SKM-1 treated with dmso at 0.1 percent for 144 hours (cell line): ENCODE results near the gene LSAMP.
"Not testable (repeated sequence)": the region's sequence is repeated elsewhere in the genome, so short reads cannot be mapped to it uniquely, and the experiment has no call there.

Experiments used
- DNase-seq: peaks from one replicate; lab custom pipeline; 2025; ENCODE audit not compliant: unreplicated experiment; lab: John Stamatoyannopoulos, UW

Gene LSAMP

DNA sequence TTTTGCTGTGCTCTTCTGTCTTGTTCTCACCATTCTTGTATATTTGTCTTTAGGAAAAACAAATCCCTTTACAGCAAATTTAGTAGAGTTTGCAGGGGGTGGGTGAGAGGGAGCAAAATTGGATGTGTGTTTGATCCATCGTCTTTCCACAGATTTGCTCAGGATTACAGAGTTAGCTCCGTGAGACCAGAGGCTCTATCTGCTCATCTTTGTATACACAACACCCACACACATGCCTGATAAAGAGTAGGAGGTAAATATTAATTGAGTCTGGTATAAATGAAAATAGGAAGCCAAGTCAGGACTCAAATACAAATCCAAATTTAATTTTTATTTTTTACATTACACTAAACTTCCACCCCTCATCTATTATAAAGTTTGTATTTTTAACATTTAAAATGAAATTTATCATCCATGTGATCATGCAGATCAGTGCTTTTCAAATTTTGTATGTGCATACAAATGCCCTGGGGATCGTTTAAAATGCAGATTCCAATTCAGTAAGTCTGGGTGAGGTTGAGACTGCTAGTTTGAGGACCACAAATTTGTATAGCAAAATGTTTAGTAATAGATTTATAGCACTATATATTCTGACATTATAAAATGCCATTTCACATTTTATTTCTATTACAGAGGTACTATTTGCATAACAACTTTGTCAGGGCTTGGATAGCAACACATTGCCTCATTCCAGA lies 326.7 kb downstream of the LSAMP start:
- DNase-seq = no peak

DNA sequence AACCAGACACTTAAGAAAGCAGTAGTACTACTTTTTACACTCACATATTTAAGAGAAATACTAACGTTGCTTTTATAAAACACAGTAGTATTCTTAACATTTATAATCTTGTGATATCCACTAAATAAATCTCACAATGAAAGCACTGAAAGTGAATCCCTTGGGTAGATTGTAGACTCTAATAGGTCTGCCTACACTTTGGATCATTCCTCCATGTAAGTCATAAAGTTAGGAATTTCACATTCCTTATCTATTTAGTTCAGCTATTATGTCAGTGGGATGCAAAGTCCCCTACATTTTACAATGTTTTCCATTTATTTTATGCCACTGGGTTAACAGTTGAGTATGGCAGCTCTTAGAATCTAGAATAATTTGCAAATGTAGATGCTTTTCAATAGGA lies 330.7 kb downstream of the LSAMP start:
- no peak for DNase-seq

DNA sequence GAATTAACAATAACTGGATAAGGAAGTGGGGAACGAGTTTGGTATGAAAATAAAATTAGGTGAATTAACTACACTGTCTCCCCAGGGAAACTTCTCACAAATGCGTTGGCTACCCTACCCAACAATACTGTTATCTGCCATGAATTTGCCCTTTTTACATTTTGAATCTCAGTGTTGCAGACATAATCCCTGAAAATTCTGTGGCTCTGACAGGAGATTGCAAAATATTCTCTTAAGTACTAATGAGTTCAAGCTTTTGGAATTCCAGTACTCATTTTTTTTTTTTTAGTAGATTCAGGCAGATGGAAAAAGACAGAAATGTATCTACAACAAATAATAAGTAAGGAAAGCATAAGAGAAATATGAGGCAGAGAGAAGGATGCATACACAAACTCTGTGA lies 332.6 kb downstream of the LSAMP start:
- DNase-seq = no peak

DNA sequence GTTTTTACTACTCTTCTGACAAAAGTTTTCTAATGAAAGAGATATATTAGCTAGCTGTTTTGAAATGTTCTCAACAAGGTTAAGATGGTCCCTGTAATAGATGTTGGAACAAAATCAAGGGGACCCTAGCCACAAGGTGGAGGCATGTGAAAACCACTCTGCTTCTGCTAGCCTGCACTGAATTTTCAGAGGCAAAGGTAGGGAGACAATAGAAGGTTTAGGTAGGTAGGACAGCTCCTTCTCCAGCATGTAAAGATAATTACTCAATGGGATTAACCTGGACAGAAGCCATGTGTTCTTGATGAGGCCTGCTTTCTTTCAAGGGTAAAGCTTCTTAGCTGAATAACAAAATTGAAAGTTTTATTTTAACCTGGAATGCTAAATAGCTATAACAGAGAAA lies 333.5 kb downstream of the LSAMP start:
- no peak for DNase-seq

DNA sequence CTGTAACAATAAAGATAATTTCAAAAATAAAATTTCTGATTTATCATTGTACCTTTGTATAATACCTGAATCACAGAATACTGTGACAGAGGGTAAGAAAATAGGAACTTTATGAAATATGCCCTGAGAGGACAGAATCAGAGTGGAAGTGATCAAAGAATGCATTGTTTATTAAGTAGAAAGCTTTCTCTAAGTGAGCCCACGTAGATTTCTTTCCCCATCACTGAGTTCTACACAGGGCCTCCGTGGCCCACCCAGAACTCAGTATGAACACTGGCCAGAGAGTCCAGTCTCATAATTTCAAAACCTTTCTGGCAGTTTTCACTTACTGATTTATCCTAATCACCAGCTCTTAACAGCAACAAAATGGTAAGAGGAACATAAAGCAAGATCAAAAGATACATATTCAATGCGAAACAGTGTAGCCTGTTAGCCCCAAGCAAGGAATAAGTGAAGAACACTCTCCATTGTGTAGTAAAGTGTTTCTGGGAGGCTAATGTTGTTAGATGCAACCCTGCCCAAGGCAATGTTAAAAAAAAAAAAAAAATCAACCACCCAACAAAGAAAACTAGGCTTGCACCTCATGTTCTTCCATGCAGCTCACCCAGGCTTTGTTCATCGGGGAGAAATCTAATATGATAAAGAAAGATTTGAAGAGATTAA lies 341.3 kb downstream of the LSAMP start:
- DNase-seq = no peak

DNA sequence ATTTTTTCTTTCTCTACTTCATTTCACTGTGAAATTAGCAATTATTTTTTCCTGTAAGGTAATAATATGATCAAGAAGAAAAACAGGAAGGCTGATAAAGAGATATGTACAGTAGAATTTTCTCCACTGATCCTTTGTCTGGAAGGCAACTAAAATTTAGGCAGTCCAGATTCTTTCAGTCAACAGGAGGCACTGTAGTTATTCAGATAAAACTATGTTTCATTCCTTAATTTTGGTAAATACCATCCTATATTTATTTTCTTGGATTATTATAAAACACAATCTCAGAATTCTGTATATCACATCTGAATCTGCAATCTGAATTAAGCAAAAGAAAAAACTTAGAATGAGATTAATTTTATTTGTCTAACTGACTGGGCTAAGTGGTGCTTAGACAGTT lies 343.2 kb downstream of the LSAMP start:
- no peak for DNase-seq

DNA sequence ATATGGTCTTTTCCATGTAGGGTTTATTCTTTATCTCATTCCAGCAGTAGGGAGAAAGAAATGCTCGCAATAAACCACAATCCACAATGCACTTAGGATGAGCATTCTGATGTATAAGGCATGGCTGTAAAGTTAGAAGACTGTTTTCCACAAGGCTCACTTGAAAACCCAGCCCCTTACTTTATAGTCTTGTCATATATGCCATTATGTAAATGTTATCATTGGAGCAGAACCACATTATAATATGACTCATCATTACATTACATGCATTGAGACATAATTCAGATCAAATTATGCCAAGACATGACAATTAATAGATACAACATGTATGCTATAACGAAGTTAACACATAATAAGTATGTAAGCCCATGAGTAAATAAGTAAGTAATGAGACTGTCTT lies 348.1 kb downstream of the LSAMP start:
- DNase-seq = no peak

DNA sequence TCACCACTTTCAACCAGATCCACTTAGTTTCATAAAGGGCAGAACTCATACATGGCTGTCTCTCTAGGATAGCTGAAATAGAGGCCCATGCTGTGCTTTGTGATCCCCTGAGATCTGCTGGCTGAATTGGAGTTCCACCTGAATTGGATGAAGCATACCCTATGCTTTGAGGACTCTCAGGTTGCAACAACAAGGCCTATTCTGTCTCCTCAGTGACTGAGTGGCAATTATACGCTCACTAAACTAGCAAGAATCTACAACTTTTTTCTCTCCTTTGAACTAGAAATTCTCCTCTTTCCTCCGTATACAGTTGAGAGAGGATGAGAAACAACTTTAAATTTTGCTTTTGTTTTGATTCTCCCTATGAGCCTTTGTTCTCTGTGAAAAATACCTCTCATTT lies 348.7 kb downstream of the LSAMP start:
- no peak for DNase-seq

DNA sequence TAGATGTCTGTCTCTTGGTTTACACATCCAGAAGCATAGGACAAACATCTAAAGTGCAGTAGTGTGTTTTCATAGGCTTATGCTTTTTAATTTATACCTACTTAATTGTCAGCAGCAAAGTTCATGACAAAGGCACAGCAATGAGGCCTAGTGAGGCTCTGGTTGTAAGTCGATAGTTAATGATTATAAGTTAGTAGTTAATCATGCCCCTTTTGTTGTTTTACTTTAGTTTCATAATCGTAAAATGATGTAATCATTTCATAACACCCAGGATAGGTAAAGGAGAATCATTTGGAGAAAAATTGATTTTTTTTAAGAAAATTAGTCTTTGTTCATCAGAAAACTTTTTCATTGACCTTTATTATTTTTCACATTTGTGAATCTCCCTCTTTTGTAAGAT lies 351.9 kb downstream of the LSAMP start:
- DNase-seq = no peak

DNA sequence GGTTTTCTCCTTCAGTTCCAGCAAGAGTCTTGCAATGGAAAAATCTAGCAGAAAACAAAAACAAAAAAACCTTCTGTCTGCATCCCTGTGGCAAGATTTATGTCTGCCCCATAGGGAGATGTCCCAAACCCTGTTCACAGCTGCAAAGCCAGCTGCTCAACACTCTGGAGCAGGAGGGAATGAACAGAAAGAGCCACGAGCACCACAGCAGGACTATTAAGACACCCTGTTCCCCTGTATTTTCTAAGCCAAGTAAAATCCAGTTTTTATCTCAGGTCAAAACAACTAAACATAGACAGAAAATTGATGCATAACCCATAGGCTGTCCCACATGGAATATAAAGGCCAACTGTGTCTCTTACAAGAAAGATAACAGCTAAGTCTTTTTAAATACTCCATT lies 357.9 kb downstream of the LSAMP start:
- DNase-seq = no peak

DNA sequence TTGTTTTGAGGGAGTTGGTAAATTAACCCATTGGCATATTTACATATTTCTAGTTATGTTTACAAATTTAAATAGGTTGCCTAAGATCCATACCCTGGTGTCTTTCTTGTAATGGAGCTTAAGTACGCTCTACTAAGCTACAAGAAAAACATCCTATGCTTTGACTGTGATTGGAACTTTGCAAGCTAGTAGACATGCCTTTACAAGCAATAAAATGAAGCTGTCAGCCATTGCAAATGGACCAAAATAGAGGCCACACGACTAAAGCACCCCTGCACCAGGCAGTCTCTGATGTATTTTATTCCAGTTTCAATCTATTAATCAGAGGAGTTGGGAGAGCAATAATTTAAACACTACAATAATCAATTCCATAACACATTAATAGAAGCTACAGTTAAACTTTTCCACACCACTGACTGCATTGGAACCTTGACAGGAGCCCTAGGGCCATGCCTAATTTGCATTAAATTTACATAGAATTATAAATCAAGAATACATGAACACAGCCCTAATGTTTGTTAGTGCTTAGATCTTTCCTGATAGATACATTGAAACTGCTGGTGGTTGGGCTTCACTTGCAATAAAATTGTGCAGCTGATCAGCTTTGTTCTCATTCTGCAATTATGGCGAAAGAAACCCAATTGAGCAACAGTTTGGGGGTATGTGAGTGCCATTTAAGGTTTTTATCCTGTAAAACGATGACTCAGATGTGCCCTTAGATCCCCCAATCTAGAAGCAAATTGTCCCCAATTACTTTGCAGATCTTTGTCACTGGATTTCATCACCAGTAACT lies 360.1 kb downstream of the LSAMP start:
- no peak for DNase-seq

DNA sequence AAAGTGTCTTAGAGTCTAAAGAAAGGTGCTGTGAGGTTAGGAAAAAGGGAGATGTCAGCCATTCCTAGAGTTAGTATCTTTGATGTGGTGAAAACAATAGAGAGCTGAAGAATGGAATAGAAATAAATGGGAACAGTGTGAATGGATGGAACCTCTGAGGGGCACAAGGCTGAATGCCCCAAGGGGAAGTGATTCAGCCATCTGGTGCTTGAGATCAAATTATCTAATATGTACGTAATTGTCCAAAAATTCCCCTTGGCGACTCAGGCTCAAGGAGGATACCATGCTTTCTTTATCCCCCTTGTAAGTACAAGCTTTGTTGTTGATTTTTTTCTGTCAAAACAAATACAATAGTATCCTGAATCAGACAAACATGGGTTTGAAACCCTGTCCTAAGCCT lies 361.6 kb downstream of the LSAMP start:
- no peak for DNase-seq

DNA sequence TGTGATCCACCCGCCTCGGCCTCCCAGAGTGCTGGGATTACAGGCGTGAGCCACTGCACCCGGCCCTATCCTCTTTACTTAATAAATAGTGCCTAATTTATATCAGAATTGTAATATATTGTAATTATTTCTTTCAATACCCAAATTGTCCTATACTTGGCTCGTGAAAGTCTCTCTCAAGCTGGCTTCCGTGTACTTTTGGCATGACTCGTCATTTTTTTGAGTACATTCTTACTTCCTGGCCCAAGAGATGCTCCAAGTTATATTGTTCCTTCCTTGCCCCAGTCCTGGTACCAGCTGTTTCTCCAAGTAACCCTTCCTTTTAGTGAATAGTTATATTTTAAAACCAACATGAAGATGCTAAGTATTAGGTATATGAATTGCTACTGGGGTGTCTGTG lies 366.7 kb downstream of the LSAMP start:
- no peak for DNase-seq

DNA sequence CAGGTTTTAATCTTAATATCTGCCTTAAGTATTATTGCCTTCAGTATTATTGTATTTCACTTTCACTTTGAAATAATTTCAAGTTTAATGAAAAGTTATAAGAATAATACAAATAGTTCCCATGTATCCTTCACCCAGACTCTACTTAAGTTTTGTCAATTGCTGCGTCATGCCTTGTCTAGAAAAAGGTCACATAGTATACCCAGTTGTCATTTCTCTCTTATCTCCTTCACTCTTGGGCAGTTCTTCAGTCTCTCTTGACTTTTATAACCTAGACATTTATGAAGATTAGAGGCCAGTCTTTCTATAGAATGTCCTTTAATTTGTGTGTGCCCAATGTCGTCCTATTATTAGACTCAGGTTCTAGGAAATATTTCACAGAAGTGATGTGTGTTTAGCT lies 367.7 kb downstream of the LSAMP start:
- no peak for DNase-seq

DNA sequence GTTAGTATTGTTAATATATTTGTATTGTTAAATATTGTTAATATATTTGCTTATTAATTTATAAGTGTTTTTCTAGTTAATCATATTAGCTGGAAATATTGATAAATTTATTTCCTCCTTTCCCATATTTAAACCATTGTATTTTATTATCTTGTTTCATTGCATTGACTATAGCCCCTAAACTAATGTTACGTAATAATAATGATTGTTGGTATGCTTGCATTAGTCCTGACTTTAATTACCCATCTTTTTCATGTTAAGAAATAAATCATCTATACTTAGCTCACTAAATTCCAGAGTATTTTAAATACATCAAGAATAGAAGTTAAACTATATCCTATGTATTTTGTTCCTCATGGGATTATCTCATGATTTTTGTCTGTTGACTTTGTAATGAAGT lies 368.2 kb downstream of the LSAMP start:
- DNase-seq = no peak

DNA sequence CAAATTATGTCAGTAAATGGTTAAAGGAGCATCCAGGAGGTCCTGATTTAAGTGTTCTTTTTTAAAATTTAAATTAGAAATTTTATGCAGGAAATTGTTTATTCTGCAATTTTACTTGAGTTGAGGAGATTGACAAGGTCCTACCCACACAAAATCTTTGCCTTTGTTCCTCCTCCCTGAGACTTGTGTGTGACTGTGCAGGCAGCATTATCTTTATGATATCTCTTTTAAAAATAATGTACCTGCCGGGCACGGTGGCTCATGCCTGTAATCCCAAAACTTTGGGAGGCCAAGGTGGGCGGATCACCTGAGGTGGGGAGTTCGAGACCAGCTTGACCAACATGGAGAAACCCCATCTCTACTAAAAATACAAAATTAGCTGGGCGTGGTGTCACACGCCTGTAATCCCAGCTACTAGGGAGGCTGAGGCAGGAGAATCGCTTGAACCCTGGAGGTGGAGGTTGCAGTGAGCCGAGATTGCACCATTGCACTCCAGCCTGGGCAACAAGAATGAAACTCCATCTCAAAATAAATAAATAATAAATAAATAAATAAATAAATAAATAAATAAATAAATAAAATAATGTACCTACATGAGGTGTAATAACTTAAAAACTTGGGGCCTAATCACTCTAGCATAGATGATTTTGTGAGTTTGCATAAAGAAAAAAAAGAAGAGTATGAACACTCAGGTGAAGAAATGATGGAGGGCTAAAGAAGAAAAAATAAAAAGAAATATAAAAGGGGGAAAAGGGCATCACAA lies 374.6 kb downstream of the LSAMP start:
- not testable (repeated sequence) for DNase-seq

DNA sequence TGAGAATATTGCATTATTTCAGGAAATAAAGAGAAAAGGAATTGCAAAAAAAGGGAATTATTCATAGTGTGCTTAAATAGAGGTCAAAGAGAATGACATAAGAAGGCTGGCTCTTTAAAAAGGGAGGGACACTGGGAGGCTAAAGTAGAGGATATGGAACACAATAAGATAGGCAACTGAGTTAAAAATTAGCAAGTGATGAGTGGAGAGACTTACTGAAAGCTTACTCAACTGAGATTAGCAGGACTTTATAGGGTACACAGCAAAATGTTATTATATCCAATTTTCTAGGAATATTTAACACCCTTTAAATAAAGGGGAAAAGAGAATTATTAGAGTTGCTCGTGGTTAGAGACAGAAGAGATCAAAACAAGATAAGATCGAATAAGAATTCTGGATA lies 375.2 kb downstream of the LSAMP start:
- DNase-seq = no peak

DNA sequence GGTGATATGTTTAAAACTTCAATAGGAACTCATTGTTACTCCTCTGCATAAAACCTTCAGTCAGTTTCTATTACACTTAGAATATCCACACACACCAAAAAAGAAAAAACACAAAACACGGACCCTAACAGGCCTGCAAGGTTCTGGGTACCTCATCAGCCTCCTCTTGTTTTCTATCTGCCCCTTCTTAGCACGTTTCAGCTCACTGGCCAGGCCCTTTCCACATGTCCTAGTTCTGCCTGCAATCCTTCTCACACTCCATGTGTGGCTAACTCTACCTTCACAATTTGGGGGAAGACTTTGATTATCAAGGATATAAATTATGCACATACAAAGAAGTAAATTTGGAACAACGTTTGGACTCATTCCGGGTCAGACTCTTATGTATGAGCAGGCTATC lies 376.3 kb downstream of the LSAMP start:
- no peak for DNase-seq

DNA sequence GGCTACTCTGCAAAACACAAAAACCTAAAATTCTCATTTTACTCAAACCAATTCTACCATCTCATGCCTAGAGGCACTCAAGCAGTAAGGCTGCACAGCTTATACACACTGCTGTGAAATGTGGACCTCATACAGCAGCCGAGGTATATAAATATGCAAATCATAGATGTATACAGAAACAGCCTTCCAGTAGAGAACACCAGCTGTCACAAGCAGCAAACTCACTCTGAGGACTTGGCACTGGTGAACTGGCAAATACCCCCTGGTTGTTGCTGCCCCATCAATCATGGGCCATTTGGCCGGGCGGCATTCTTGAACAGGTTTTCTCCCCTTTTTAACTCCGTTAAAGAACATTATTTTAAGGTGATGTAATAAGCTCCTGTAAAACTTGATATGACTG lies 378.0 kb downstream of the LSAMP start:
- DNase-seq = no peak

DNA sequence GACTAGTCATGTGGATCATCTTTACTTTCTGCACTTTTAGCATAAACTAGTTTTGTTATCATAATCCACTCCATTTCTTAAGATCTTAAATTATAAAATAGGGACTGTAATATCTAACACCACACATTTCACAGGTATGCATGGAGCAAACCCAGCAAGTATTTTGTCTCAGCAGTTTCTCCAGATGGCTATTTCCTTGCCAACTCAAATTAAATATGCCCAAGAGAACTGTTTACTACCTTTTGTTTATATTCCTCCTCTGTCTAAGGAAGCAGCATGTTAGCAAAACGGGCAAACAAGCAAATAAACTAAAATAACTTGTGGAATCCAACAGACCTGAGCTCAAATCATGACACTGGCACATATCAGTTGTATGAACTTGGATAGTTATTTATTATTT lies 379.8 kb downstream of the LSAMP start:
- no peak for DNase-seq

DNA sequence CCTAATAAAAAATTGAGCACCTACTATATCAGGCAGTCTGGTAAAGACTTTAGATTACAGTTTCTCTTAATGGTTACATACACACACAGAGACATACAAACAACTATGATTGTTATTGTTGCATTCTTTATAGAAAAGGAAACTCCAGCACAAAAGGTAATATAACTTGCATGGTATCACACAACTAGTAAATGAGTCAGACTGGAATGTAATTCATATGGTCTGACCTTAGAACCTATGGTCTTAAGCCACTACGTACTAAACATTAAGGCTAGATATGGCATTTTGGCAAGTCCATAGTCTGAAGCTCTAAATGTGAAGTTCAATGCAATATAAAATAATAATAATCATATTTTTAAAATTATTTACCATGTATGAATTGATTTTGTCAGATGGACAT lies 380.6 kb downstream of the LSAMP start:
- DNase-seq = no peak
